ENCODE data around the gene NPAS3.

GRCh38 chr14:33464254-33464962 is 525.7 kb downstream of the NPAS3 start:
- TF ChIP-seq CTCF (IDR thresholded peaks at IDR 0.05) (no peak), ZFX (IDR thresholded peaks at IDR 0.05; ENCODE audit: borderline replicate concordance) (no peak)

Measured in 22Rv1 (cell line).